Muscle layer of colon (tissue), 2 donors: Measurements from ENCODE around the gene SYT17.

ENCODE experiments used
- H3K27ac ChIP-seq: one replicate; pipeline ENCODE4 v1.7.0; 2013; ENCODE audit warnings: low read depth, mild to moderate bottlenecking, low read length, moderate library complexity
- H3K27me3 ChIP-seq, 2 donors: one replicate each; pipeline ENCODE4 v1.7.0; 2013; ENCODE audit warnings: low read length in 2 of 2, mild to moderate bottlenecking in 2 of 2; ENCODE audit not compliant: insufficient read depth in 2 of 2, control insufficient read depth in 1 of 2
- H3K36me3 ChIP-seq: one replicate; pipeline ENCODE4 v1.7.0; 2013; ENCODE audit warnings: mild to moderate bottlenecking, low read length; ENCODE audit not compliant: insufficient read depth
- H3K4me1 ChIP-seq: one replicate; pipeline ENCODE4 v1.7.0; 2013; ENCODE audit warnings: mild to moderate bottlenecking, low read length; ENCODE audit not compliant: insufficient read depth
- H3K4me3 ChIP-seq, 2 donors: one replicate each; pipeline ENCODE4 v1.7.0; 2013; ENCODE audit warnings: low read length in 2 of 2, low read depth in 1 of 2, mild to moderate bottlenecking in 1 of 2, moderate library complexity in 1 of 2
- H3K9ac ChIP-seq: one replicate; pipeline ENCODE4 v1.7.0; 2013; ENCODE audit warnings: low read length
- H3K9me3 ChIP-seq: one replicate; pipeline ENCODE4 v1.7.0; 2013; ENCODE audit warnings: mild to moderate bottlenecking, low read length
- donor health status: abdominal sarcoma.
- donor health status: Adenocarcinoma of cecum.

The SYT17 gene

DNA sequence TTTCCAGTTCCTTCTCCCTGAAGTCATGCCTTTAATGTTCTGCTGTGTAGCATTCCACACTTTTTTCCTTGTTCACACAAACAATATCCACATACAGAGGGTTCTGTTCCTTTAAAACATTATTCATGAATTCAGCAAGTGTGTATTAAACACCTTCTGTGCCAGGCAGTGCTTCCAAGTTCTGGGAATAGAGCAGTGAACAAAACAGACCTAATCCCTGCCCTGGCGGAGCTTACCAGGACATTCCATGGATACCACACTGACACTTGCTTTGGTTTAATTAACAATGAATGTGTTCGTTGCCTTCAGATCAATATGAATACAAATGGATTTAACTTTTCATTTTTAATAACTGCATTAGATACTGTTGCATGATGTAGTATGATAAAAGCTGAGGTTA lies 59.6 kb downstream of the SYT17 start:
- Histone ChIP-seq H3K27ac (no peak overlapping the region), H3K4me1 (no peaks in the 10 kb centered on the region), H3K36me3 (no peaks in the 10 kb centered on the region), H3K9ac (no peak overlapping the region), H3K4me3 (no peak overlapping the region), H3K9me3 (no peaks in the 10 kb centered on the region), H3K27me3 (no peaks in the 10 kb centered on the region)

DNA sequence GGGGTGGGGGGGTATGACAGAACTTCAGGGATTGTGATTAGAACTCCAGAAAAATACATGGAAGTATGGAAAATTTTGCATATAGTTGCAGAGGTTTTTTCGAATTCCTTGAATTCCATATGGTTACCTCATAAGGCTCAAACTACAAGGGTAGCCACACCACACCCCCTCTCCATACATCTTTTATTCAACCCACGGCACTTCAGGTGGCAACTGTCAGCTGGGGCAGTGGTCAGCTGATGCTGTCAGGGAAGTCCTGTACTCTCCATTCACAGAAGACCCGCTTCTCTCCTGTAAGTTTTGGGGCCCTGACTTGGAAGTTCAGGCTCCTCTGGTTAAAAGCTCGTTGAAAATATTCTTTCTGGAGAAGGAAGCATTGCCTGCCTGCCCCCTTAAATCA lies 60.0 kb downstream of the SYT17 start:
- H3K4me1 ChIP-seq = no peaks in the 10 kb centered on the region
- H3K36me3 ChIP-seq = no peaks in the 10 kb centered on the region
- no peaks in the 10 kb centered on the region for H3K27me3 ChIP-seq
- H3K4me3 ChIP-seq = no peak overlapping the region
- no peak overlapping the region for H3K27ac ChIP-seq
- H3K9me3 ChIP-seq = no peaks in the 10 kb centered on the region
- H3K9ac ChIP-seq = no peak overlapping the region

DNA sequence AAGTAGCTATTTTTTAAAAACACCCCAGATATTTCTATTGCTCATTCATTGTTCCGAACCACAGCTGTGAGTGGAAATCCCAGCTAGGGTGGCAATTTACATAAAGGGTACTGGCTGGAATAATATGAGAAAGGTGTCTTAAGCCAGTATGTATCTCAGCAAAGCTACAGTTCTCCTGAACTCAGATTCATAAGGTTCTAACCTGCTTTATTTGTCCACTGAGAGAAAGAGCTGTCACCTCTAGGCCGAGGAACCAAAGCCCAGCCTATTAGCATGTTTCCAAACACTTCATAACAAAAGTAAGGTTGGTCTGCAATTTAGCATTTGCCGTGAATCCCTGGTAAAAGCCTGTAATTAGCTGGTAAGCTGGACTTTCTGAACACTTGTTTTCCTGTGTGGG lies 60.5 kb downstream of the SYT17 start:
- Histone ChIP-seq H3K4me1 (no peaks in the 10 kb centered on the region), H3K27ac (no peak overlapping the region), H3K9ac (no peak overlapping the region), H3K36me3 (no peaks in the 10 kb centered on the region), H3K4me3 (no peak overlapping the region), H3K27me3 (no peaks in the 10 kb centered on the region), H3K9me3 (no peaks in the 10 kb centered on the region)

DNA sequence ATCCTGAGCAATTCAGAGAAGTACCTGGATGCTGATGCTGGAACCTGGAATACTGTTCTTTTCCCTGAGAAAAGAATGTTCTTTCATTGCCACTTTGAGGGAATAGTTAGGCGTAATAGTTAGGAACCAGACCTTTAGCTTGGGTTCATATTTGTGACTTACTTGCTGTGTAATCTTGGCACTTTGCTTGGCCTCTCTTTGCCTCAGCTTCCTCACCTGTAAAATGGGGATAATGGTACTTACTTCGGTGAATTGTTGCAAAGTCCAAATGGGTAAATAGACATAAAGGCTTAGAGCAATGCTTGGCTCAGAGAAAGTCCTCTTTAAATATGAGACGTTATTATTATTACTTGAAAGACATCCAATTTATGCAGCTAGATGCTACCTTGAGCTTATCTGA lies 62.5 kb downstream of the SYT17 start:
- H3K27me3 ChIP-seq = no peaks in the 10 kb centered on the region
- H3K4me3 ChIP-seq = no peak overlapping the region
- no peaks in the 10 kb centered on the region for H3K9me3 ChIP-seq
- H3K27ac ChIP-seq = no peak overlapping the region
- H3K36me3 ChIP-seq = no peaks in the 10 kb centered on the region
- H3K4me1 ChIP-seq = no peaks in the 10 kb centered on the region
- no peak overlapping the region for H3K9ac ChIP-seq

DNA sequence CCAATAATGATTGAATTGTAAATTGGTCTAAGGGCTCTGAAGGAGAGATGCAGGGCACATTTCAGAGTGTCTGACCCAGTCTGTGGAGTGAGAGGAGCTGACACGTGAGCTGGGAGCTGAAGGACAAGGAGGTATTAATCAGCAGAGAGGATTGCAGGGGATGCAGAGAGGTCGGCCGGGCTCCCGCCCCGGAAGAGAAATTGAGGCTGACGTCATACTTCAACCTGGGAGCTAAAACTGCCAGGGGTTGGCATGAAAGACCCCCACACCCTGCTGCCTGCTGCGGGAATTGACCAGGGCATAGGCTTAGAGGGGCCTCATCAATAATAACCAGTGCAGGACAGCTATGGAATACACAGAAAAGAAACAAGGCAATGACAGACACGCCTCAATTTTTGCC lies 63.8 kb downstream of the SYT17 start:
- no peaks in the 10 kb centered on the region for H3K9me3 ChIP-seq
- no peaks in the 10 kb centered on the region for H3K27me3 ChIP-seq
- no peak overlapping the region for H3K9ac ChIP-seq
- H3K36me3 ChIP-seq = no peaks in the 10 kb centered on the region
- H3K4me3 ChIP-seq = no peak overlapping the region
- H3K4me1 ChIP-seq = no peaks in the 10 kb centered on the region
- H3K27ac ChIP-seq = no peak overlapping the region

DNA sequence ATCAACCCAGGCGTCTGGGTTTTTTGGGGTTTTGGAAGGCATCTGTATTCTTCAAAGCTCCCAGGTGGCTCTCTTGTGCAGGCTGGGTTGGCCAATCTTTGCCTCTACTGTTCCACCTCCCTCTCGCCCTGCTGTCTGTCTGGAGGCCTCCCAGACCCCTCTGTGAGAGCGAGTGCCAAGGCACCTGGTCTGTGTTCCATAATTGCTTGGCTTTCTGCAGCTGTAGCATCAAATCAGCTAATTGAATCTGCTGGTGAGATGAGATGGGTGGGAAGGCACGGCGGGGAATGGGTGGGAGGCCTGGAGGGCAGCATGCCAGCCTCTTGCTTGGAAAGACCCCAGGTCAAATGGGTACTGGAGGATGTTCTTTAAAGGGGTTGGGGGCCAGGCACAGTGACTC lies 64.9 kb downstream of the SYT17 start:
- no peaks in the 10 kb centered on the region for H3K4me1 ChIP-seq
- H3K27ac ChIP-seq = no peak overlapping the region
- H3K4me3 ChIP-seq = no peak overlapping the region
- H3K36me3 ChIP-seq = no peaks in the 10 kb centered on the region
- no peak overlapping the region for H3K9ac ChIP-seq
- H3K27me3 ChIP-seq = no peaks in the 10 kb centered on the region
- no peaks in the 10 kb centered on the region for H3K9me3 ChIP-seq

DNA sequence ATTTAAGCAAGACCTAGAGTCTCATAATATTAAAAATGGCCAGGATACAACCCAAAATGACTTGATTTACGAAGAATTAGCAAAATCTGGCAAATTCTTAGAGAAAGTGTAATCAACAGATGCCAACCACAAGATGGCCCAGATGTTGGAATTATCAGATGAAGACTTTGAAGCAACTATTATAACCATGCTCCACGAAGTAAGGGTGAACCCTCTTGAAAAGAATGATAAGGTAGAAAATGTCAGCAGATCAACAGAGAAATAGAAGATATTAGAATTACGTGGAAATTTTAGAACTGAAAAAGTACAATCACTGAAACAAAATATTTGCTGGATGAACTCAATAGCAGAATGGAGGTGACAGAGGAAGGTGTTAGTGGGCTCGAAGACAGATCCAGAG lies 67.4 kb downstream of the SYT17 start:
- Histone ChIP-seq H3K9ac (no peak overlapping the region), H3K9me3 (no peaks in the 10 kb centered on the region), H3K4me1 (no peaks in the 10 kb centered on the region), H3K27me3 (no peaks in the 10 kb centered on the region), H3K36me3 (no peaks in the 10 kb centered on the region), H3K4me3 (no peak overlapping the region), H3K27ac (no peak overlapping the region)

DNA sequence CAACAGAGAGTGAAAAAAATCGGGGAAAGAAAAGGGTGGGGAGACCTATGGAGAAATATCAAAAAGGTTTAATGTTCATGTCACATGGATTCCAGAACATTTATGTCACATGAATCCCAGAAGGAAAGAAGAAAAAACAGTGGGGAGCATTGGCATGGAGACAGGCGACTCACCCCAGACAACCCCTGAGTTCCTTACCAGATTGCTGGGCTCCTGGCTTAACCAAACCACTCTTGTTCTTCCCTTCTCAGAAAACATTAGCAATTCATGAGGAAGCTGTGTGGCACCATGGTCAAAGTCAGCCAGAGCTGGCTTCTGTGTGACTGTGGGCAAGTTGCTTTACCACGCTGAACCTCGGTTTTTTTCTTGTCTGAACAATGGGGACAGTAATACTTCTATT lies 67.8 kb downstream of the SYT17 start:
- Histone ChIP-seq H3K9ac (no peak overlapping the region), H3K4me3 (no peak overlapping the region), H3K9me3 (no peaks in the 10 kb centered on the region), H3K36me3 (no peaks in the 10 kb centered on the region), H3K27ac (no peak overlapping the region), H3K27me3 (no peaks in the 10 kb centered on the region), H3K4me1 (no peaks in the 10 kb centered on the region)

DNA sequence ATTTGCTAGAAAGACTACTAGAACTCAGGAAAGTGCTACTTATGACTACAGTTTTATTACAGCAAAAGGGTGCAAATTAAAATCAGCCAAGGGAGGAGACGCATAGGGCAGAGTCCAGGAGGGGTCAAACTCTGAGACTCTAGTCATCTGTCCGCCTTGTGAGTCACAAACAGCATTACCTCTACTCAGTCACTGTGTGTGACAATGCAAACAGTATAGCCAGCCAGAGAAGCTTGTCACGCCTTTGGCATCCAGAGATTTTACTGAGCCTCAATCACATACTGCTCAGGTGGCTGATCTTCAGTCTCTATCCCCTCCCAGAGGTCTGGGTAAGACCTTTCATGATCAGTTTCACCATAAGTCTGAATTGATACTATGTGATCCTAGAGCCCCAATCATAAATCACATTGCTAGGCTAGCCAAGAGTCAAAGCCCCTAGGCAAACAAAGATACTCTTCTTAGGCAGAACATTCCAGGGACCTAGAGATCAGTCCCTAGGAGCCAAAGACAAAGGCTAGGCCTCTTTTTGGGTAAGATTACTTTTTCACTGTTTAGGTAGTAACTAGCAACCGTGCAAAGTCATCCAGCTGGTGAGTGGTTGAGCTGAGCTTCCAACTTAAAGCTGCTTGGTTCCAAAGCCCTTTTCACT lies 68.6 kb downstream of the SYT17 start:
- H3K36me3 ChIP-seq = no peaks in the 10 kb centered on the region
- H3K9me3 ChIP-seq = no peaks in the 10 kb centered on the region
- no peak overlapping the region for H3K27ac ChIP-seq
- H3K4me3 ChIP-seq = no peak overlapping the region
- H3K9ac ChIP-seq = no peak overlapping the region
- H3K27me3 ChIP-seq = no peaks in the 10 kb centered on the region
- H3K4me1 ChIP-seq = no peaks in the 10 kb centered on the region

DNA sequence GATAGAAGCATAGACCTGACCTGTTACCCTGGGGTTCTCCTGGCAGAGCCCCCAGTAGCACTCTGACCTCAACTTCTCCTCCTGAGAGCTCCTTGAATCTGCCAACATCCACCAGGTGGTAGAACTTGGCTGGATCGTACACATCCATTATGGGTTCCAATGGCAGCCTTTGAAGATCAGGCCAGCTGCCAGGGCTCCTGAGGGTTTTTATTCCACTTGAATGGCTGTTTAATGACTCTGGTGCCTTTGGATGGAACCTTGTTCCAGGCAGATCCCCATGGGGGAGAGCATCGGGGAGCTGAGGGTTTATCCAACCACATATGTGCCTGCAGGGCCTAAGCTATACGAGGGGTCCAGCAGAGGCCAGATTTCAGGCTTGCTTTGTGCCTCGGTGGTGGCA lies 70.4 kb downstream of the SYT17 start:
- Histone ChIP-seq H3K4me3 (no peak overlapping the region), H3K4me1 (no peaks in the 10 kb centered on the region), H3K27ac (no peak overlapping the region), H3K36me3 (no peaks in the 10 kb centered on the region), H3K9ac (no peak overlapping the region), H3K27me3 (no peaks in the 10 kb centered on the region), H3K9me3 (no peaks in the 10 kb centered on the region)

DNA sequence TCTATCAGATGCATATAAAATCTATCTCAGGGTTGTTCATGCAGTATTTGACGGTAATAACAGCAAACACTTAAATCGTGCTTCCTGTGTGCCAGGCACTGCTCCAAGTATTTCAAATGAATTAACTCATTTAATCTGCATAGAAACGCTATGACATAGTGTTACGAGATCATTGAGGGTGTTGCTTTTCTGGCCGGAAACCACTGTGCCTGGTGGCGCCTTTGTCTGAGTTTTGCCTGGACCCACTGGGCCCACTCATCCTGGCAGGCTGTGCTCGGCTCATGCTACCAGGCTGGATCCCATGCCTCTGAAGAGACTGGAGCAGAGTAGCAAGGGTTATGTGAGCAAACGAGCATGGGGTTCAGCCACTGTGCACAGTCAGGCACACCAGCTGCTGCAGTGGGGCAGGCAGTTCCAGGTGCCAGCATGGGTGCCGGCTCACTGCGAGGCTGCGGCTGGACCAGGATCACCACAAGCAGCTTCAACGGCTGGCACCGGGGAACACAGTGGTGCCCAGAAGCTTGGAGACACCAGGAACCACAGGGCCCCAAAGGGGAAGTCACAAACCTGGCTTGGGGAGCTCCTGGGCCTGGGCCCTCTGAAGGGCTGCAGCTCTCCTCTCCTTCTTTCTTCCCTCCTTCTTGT lies 71.6 kb downstream of the SYT17 start:
- Histone ChIP-seq H3K36me3 (no peaks in the 10 kb centered on the region), H3K9me3 (no peaks in the 10 kb centered on the region), H3K27me3 (no peaks in the 10 kb centered on the region), H3K27ac (no peak overlapping the region), H3K4me1 (no peaks in the 10 kb centered on the region), H3K9ac (no peak overlapping the region), H3K4me3 (no peak overlapping the region)

DNA sequence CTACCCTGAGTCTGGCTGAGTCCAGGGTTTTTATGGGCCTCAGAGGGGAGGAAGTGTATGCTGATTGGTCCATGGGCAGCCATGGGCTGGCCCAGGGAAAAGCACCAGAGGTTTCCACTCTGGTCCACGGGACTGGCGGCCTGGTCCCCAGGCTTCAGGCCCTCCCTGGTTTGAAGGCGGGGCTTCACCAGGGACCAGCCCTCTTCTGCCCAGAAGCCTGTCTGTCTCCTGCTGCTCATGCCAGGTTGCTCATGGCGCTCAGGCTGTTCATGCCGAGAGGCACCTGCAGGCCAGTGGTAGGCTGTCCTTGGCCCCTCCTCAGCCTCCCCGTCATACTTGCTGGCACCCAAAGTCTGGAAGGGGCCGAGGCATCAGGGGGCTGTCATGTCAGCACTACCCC lies 72.5 kb downstream of the SYT17 start:
- Histone ChIP-seq H3K27ac (no peak overlapping the region), H3K27me3 (no peaks in the 10 kb centered on the region), H3K4me1 (no peaks in the 10 kb centered on the region), H3K36me3 (no peaks in the 10 kb centered on the region), H3K9ac (no peak overlapping the region), H3K9me3 (no peaks in the 10 kb centered on the region), H3K4me3 (no peak overlapping the region)
